HCT116 (cell line): ENCODE results near the gene PRR23E.

Source experiments
- CEBPB ChIP-seq: IDR thresholded peaks from 2 replicates; pipeline ENCODE4 v1.6.1; 2012; ENCODE audit warnings: low read depth
- EZH2 ChIP-seq: fragments of 200-600 bp; sonication (generic); IDR thresholded peaks from 2 replicates; pipeline ENCODE4 v1.6.1; 2017; ENCODE audit warnings: antibody characterized with exemption, mixed run types
- FOSL1 ChIP-seq: IDR thresholded peaks from 2 replicates; pipeline ENCODE4 v1.6.1; 2012; ENCODE audit warnings: low read depth
- POLR2A ChIP-seq: IDR thresholded peaks from 2 replicates; pipeline ENCODE4 v1.7.0; 2011; ENCODE audit warnings: borderline replicate concordance; ENCODE audit not compliant: insufficient read depth, insufficient read length; ENCODE audit errors: extremely low read depth
- POLR2AphosphoS5 ChIP-seq: IDR thresholded peaks from 2 replicates; pipeline ENCODE4 v1.6.1; 2011; ENCODE audit warnings: mild to moderate bottlenecking, low read depth, low read length, moderate library complexity
- RAD21 ChIP-seq: IDR thresholded peaks from 2 replicates; pipeline ENCODE4 v1.6.1; 2012; ENCODE audit warnings: low read depth, mild to moderate bottlenecking
- SP1 ChIP-seq: IDR thresholded peaks from 2 replicates; pipeline ENCODE4 v1.6.1; 2012; ENCODE audit warnings: low read depth
- YY1 ChIP-seq: IDR thresholded peaks from 2 replicates; pipeline ENCODE4 v1.6.1; 2011; ENCODE audit warnings: low read length, low read depth, moderate library complexity, mild to moderate bottlenecking; ENCODE audit not compliant: insufficient replicate concordance; ENCODE audit errors: extremely low read depth
- ZFX ChIP-seq: fragments of 450-650 bp; IDR thresholded peaks from 2 replicates; pipeline ENCODE4 v1.6.1; 2017
- ZNF274 ChIP-seq: fragments of 200-500 bp; sonication (Bioruptor generic); IDR thresholded peaks from 2 replicates; pipeline ENCODE4 v1.6.1; 2014; ENCODE audit warnings: mild to moderate bottlenecking, low read depth, low read length, inconsistent platforms
- TF ChIP-seq, protein P1 (sequence below), 3 experiments: fragments of 200-600 bp in 1 of 3; sonication (generic) in 1 of 3; IDR thresholded peaks in 2 of 3; conservative IDR thresholded peaks in 1 of 3; 2 replicates each; pipeline ENCODE4 v1.5.1; 2012 to 2017; ENCODE audit warnings: low read depth in 2 of 3, low read length in 2 of 3, antibody characterized with exemption in 1 of 3, borderline replicate concordance in 1 of 3, control low read depth in 1 of 3, mild to moderate bottlenecking in 1 of 3, mixed read lengths in 1 of 3, mixed run types in 1 of 3, moderate library complexity in 1 of 3; ENCODE audit not compliant: insufficient read depth in 1 of 3
- TF ChIP-seq, protein P2 (sequence below): IDR thresholded peaks from 2 replicates; pipeline ENCODE4 v1.6.1; 2012
- TF ChIP-seq, protein P3 (sequence below): IDR thresholded peaks from 2 replicates; pipeline ENCODE4 v1.6.1; 2011; ENCODE audit warnings: mild to moderate bottlenecking, low read length, moderate library complexity; ENCODE audit not compliant: insufficient replicate concordance; ENCODE audit errors: extremely low read depth
- TF ChIP-seq, protein P4 (sequence below): IDR thresholded peaks from 2 replicates; pipeline ENCODE4 v1.6.1; 2012; ENCODE audit warnings: low read depth

DNA sequence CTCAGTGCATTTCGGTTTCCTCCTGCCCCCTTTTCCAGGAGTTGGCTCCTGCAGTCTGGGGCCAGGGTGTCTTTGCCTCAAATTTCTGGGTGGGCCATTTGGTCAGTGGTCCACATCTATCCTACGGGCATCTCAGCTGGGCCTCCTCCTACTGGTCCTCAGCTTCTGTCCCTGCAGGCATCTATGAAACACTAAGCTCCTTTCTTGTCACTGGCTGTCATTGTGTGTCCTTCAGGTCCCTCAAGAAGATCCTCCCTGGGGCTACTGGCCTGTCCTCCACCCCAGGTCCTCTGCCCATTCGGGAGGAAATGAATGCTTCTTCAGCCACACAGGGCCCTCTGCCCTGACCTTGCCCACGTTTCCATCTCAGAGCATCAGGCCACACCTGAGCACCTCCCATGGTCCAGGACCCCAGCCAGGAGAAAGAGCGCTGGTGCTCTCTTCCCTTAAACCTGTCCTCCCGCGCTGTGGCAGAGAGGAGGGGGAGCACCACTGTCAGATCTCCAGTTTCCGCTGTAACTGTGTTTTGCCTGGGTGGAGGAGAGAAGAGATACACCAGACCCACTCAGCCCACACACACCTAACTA is 1.8 kb downstream of the PRR23E start:
- TF ChIP-seq FOSL1 (no peak), POLR2A (no peak), EZH2 (no peak), CEBPB (no peak), ZNF274 (no peak), RAD21 (no peak), SP1 (no peak), ZFX (no peak), POLR2AphosphoS5 (no peak), YY1 (no peak)
- TF ChIP-seq, protein P1, sequence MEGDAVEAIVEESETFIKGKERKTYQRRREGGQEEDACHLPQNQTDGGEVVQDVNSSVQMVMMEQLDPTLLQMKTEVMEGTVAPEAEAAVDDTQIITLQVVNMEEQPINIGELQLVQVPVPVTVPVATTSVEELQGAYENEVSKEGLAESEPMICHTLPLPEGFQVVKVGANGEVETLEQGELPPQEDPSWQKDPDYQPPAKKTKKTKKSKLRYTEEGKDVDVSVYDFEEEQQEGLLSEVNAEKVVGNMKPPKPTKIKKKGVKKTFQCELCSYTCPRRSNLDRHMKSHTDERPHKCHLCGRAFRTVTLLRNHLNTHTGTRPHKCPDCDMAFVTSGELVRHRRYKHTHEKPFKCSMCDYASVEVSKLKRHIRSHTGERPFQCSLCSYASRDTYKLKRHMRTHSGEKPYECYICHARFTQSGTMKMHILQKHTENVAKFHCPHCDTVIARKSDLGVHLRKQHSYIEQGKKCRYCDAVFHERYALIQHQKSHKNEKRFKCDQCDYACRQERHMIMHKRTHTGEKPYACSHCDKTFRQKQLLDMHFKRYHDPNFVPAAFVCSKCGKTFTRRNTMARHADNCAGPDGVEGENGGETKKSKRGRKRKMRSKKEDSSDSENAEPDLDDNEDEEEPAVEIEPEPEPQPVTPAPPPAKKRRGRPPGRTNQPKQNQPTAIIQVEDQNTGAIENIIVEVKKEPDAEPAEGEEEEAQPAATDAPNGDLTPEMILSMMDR (IDR thresholded peaks at IDR 0.05 in 2 of 3, conservative IDR thresholded peaks at IDR 0.05 in 1 of 3; ENCODE audit: borderline replicate concordance in 1 of 3, insufficient read depth in 1 of 3, low read depth in 2 of 3, low read length in 2 of 3) = no peak
- TF ChIP-seq, protein P2, sequence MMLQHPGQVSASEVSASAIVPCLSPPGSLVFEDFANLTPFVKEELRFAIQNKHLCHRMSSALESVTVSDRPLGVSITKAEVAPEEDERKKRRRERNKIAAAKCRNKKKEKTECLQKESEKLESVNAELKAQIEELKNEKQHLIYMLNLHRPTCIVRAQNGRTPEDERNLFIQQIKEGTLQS = no peak
- TF ChIP-seq, protein P3, sequence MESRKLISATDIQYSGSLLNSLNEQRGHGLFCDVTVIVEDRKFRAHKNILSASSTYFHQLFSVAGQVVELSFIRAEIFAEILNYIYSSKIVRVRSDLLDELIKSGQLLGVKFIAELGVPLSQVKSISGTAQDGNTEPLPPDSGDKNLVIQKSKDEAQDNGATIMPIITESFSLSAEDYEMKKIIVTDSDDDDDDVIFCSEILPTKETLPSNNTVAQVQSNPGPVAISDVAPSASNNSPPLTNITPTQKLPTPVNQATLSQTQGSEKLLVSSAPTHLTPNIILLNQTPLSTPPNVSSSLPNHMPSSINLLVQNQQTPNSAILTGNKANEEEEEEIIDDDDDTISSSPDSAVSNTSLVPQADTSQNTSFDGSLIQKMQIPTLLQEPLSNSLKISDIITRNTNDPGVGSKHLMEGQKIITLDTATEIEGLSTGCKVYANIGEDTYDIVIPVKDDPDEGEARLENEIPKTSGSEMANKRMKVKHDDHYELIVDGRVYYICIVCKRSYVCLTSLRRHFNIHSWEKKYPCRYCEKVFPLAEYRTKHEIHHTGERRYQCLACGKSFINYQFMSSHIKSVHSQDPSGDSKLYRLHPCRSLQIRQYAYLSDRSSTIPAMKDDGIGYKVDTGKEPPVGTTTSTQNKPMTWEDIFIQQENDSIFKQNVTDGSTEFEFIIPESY = no peak
- TF ChIP-seq, protein P4, sequence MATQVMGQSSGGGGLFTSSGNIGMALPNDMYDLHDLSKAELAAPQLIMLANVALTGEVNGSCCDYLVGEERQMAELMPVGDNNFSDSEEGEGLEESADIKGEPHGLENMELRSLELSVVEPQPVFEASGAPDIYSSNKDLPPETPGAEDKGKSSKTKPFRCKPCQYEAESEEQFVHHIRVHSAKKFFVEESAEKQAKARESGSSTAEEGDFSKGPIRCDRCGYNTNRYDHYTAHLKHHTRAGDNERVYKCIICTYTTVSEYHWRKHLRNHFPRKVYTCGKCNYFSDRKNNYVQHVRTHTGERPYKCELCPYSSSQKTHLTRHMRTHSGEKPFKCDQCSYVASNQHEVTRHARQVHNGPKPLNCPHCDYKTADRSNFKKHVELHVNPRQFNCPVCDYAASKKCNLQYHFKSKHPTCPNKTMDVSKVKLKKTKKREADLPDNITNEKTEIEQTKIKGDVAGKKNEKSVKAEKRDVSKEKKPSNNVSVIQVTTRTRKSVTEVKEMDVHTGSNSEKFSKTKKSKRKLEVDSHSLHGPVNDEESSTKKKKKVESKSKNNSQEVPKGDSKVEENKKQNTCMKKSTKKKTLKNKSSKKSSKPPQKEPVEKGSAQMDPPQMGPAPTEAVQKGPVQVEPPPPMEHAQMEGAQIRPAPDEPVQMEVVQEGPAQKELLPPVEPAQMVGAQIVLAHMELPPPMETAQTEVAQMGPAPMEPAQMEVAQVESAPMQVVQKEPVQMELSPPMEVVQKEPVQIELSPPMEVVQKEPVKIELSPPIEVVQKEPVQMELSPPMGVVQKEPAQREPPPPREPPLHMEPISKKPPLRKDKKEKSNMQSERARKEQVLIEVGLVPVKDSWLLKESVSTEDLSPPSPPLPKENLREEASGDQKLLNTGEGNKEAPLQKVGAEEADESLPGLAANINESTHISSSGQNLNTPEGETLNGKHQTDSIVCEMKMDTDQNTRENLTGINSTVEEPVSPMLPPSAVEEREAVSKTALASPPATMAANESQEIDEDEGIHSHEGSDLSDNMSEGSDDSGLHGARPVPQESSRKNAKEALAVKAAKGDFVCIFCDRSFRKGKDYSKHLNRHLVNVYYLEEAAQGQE = no peak
